MM.1S (cell line): ENCODE data around the gene ADAMTS6.

ENCODE experiments used
- DNase-seq: peaks from one replicate; pipeline ENCODE4 v3.0.0-alpha.2; 2015
- H2AFZ ChIP-seq: fragments of 300-600 bp; sonication (generic); 2 replicates; pipeline ENCODE4 v1.6.0; 2016; ENCODE audit warnings: antibody characterized with exemption, low read length
- H3F3A ChIP-seq: fragments of 300-600 bp; sonication (generic); 2 replicates; pipeline ENCODE4 v1.6.1; 2016; ENCODE audit warnings: mild to moderate bottlenecking, antibody characterized with exemption, low read length, moderate library complexity, mixed read lengths; ENCODE audit not compliant: insufficient read depth
- H3K27ac ChIP-seq: fragments of 300-600 bp; sonication (generic); 2 replicates; pipeline ENCODE4 v1.5.1; 2016; ENCODE audit warnings: mild to moderate bottlenecking, low read length
- H3K27me3 ChIP-seq: fragments of 300-600 bp; sonication (generic); replicated peaks from 2 replicates; pipeline ENCODE4 v1.6.0; 2016; ENCODE audit warnings: low read length; ENCODE audit not compliant: insufficient read depth
- H3K36me3 ChIP-seq: fragments of 300-600 bp; sonication (generic); replicated peaks from 2 replicates; pipeline ENCODE4 v1.6.1; 2016; ENCODE audit warnings: mild to moderate bottlenecking, low read length, mixed read lengths; ENCODE audit not compliant: insufficient read depth
- H3K4me1 ChIP-seq: fragments of 300-600 bp; sonication (generic); 2 replicates; pipeline ENCODE4 v1.6.1; 2016; ENCODE audit warnings: low read length, mixed read lengths
- H3K4me2 ChIP-seq: fragments of 300-600 bp; sonication (generic); 2 replicates; pipeline ENCODE4 v1.6.0; 2016; ENCODE audit warnings: low read depth, low read length
- H3K4me3 ChIP-seq: fragments of 300-600 bp; sonication (generic); 2 replicates; pipeline ENCODE4 v1.5.1; 2016; ENCODE audit warnings: low read length, mixed read lengths
- H3K79me2 ChIP-seq: fragments of 300-600 bp; sonication (generic); 2 replicates; pipeline ENCODE4 v1.6.1; 2016; ENCODE audit warnings: mixed run types, low read length, mixed read lengths
- H3K9ac ChIP-seq: fragments of 300-600 bp; sonication (generic); 2 replicates; pipeline ENCODE4 v1.6.1; 2016; ENCODE audit warnings: low read length, mixed read lengths
- H3K9me2 ChIP-seq: fragments of 300-600 bp; sonication (generic); replicated peaks from 2 replicates; pipeline ENCODE4 v1.6.1; 2016; ENCODE audit warnings: mild to moderate bottlenecking, low read length, mixed read lengths; ENCODE audit not compliant: insufficient read depth
- H3K9me3 ChIP-seq: fragments of 300-600 bp; sonication (generic); replicated peaks from 2 replicates; pipeline ENCODE4 v1.6.1; 2016; ENCODE audit warnings: mild to moderate bottlenecking, low read length, mixed read lengths; ENCODE audit not compliant: insufficient read depth
- H4K20me1 ChIP-seq: fragments of 300-600 bp; sonication (generic); 2 replicates; pipeline ENCODE4 v1.6.1; 2016; ENCODE audit warnings: mild to moderate bottlenecking, low read length, moderate library complexity, mixed read lengths; ENCODE audit not compliant: insufficient read depth
- CTCF ChIP-seq: fragments of 300-600 bp; sonication (generic); IDR thresholded peaks from 2 replicates; pipeline ENCODE4 v1.5.1; 2016; ENCODE audit warnings: antibody characterized with exemption, low read length, mixed read lengths
- EZH2 ChIP-seq: fragments of 300-600 bp; sonication (generic); optimal IDR thresholded peaks from 2 replicates; pipeline ENCODE3; 2017; ENCODE audit warnings: low read depth, mild to moderate bottlenecking, antibody characterized with exemption, low read length, mixed read lengths
- EZH2phosphoT487 ChIP-seq: fragments of 300-600 bp; sonication (generic); IDR thresholded peaks from 2 replicates; pipeline ENCODE4 v1.6.1; 2018; ENCODE audit warnings: antibody characterized with exemption, low read length

ADAMTS6 gene

GRCh38 chr5:65391591-65391990, 90.1 kb downstream of the ADAMTS6 start:
- DNase-seq: no peak
- H2AFZ ChIP-seq: no peak overlapping the region
- H3K9ac ChIP-seq: no peak overlapping the region
- no peaks in the 10 kb centered on the region for H3K9me2 ChIP-seq
- no peaks in the 10 kb centered on the region for H3F3A ChIP-seq
- H3K4me3 ChIP-seq: no peak overlapping the region
- no peaks in the 10 kb centered on the region for H3K9me3 ChIP-seq
- no peaks in the 10 kb centered on the region for H3K4me1 ChIP-seq
- no peaks in the 10 kb centered on the region for H4K20me1 ChIP-seq
- H3K79me2 ChIP-seq: no peaks in the 10 kb centered on the region
- H3K4me2 ChIP-seq: no peak overlapping the region
- no peaks in the 10 kb centered on the region for H3K27me3 ChIP-seq
- H3K27ac ChIP-seq: no peak overlapping the region
- TF ChIP-seq EZH2 (no peak), EZH2phosphoT487 (no peak), CTCF (no peak)
- H3K36me3 ChIP-seq: no peaks in the 10 kb centered on the region

GRCh38 chr5:65390208-65390607, 91.5 kb downstream of the ADAMTS6 start:
- Histone ChIP-seq H3K4me3 (no peak overlapping the region), H2AFZ (no peak overlapping the region), H3F3A (no peaks in the 10 kb centered on the region), H3K9me2 (no peaks in the 10 kb centered on the region), H3K79me2 (no peaks in the 10 kb centered on the region), H3K9ac (no peak overlapping the region), H3K27me3 (no peaks in the 10 kb centered on the region), H3K9me3 (no peaks in the 10 kb centered on the region), H3K4me2 (no peak overlapping the region), H3K27ac (no peak overlapping the region), H3K4me1 (no peaks in the 10 kb centered on the region), H3K36me3 (no peaks in the 10 kb centered on the region), H4K20me1 (no peaks in the 10 kb centered on the region)
- DNase-seq: no peak
- no peak for TF ChIP-seq EZH2phosphoT487
- no peak for TF ChIP-seq CTCF
- no peak for TF ChIP-seq EZH2

GRCh38 chr5:65383859-65384258, 97.9 kb downstream of the ADAMTS6 start:
- no peak for DNase-seq
- Histone ChIP-seq H3K9ac (no peak overlapping the region), H2AFZ (no peak overlapping the region), H3K27me3 (no peaks in the 10 kb centered on the region), H3K79me2 (no peaks in the 10 kb centered on the region), H3K4me1 (no peaks in the 10 kb centered on the region), H3K36me3 (no peaks in the 10 kb centered on the region), H3K9me3 (no peaks in the 10 kb centered on the region), H3K9me2 (no peaks in the 10 kb centered on the region), H3K27ac (no peak overlapping the region), H3F3A (no peaks in the 10 kb centered on the region), H3K4me2 (no peak overlapping the region), H3K4me3 (no peak overlapping the region), H4K20me1 (no peaks in the 10 kb centered on the region)
- TF ChIP-seq EZH2 (no peak), CTCF (no peak), EZH2phosphoT487 (no peak)
